ENCODE results near the gene INPP5D. TPM values are rescaled to one million over a fixed set of nuclear protein-coding genes. Genes with fewer than 3 reads are reported as not detected.

INPP5D gene
- total and polyA plus RNA-seq, 2 of the 8 experiments (the other 6 are each of a cell fraction or from before 2014, with no cell fraction given) = 4.5 to 7.1 TPM

GRCh38 chr2:233241803-233242202 is 181.7 kb downstream of the INPP5D start:
- Histone ChIP-seq H4K8ac (ENCODE audit: extremely low read depth, insufficient read depth, low read length) (no peak overlapping the region), H3K4me1 (replicated peaks in 1 of 4; ENCODE audit: control insufficient read depth in 3 of 4, insufficient read depth in 4 of 4, low read length in 3 of 4) (no peaks in the 10 kb centered on the region), H2BK15ac (ENCODE audit: low read length) (no peak overlapping the region), H3K79me2 (ENCODE audit: control insufficient read depth in 1 of 2, insufficient read depth in 2 of 2, low read length in 2 of 2) (no peaks in the 10 kb centered on the region), H2BK5ac (ENCODE audit: low read depth, low read length) (no peak overlapping the region), H3K79me1 (ENCODE audit: low read depth, low read length) (no peaks in the 10 kb centered on the region), H3K4me2 (ENCODE audit: insufficient read depth in 1 of 2, low read depth in 2 of 2, low read length in 2 of 2) (no peak overlapping the region), H3K14ac (ENCODE audit: insufficient read length) (no peak overlapping the region), H3K23ac (ENCODE audit: insufficient read length) (no peak overlapping the region), H3K9ac (replicated peaks in 1 of 4; ENCODE audit: extremely low read depth in 1 of 4, low read depth in 3 of 4, low read length in 3 of 4) (no peak overlapping the region), H3K23me2 (ENCODE audit: low read depth, low read length) (no peaks in the 10 kb centered on the region), H3K4ac (replicated peaks; ENCODE audit: insufficient read length, low read depth, low read length) (no peak overlapping the region), H3K27me3 (replicated peaks in 1 of 4; ENCODE audit: control insufficient read depth in 3 of 4, extremely low read depth in 1 of 4, insufficient read depth in 3 of 4, low read length in 3 of 4) (no peaks in the 10 kb centered on the region), H2BK12ac (ENCODE audit: low read depth, low read length) (no peak overlapping the region), H3K4me3 (ENCODE audit: extremely low read depth in 1 of 4, insufficient read depth in 2 of 4, low read depth in 3 of 4, low read length in 4 of 4) (no peak overlapping the region), H3K56ac (replicated peaks; ENCODE audit: insufficient read length, low read depth, low read length) (no peak overlapping the region), H2BK20ac (ENCODE audit: low read length) (no peak overlapping the region), H2BK120ac (replicated peaks; ENCODE audit: low read depth, low read length) (no peak overlapping the region), H3K27ac (ENCODE audit: low read depth, low read length) (no peak overlapping the region), H3K9me3 (ENCODE audit: insufficient read depth in 2 of 2, low read depth in 1 of 2, low read length in 1 of 2) (no peaks in the 10 kb centered on the region), H4K91ac (replicated peaks; ENCODE audit: insufficient read length, low read length) (no peak overlapping the region), H4K5ac (ENCODE audit: insufficient read length, low read depth, low read length) (no peak overlapping the region), H3K36me3 (ENCODE audit: control insufficient read depth in 2 of 4, insufficient read depth in 4 of 4, low read length in 3 of 4) (no peaks in the 10 kb centered on the region), H2AFZ (ENCODE audit: low read length) (no peak overlapping the region), H2AK5ac (ENCODE audit: low read depth, low read length) (no peak overlapping the region), H3K18ac (ENCODE audit: extremely low read depth, low read length) (no peak overlapping the region), H4K20me1 (replicated peaks in 1 of 2; ENCODE audit: control insufficient read depth in 1 of 2, insufficient read depth in 2 of 2, low read length in 2 of 2) (no peaks in the 10 kb centered on the region)
- ChIA-PET POLR2A (ENCODE audit: partially characterized antibody) (no interaction called here), CTCF (ENCODE audit: partially characterized antibody) (interaction anchor here (0.6 to 2.2 kb wide), 4 partner anchors 10 to 373 kb away, joined by 3 to 7 read pairs (median 4); no protein-coding TSS in a partner anchor)
- 79% methylated on average over 3 of the region's 3 CpGs; no CpG with 5 or more reads in 1 of the 2 experiments for WGBS, 2 experiments (ENCODE audit: extremely low coverage in 1 of 2, insufficient coverage in 1 of 2, insufficient read length in 1 of 2, insufficient replicate concordance in 2 of 2, low coverage in 1 of 2, low lambda C conversion rate in 2 of 2, missing lambda C conversion rate in 1 of 2)
- DNase-seq (ENCODE audit: low read depth in 1 of 2, low spot score in 2 of 2) (no peak), FAIRE-seq (no peak)
- TF ChIP-seq CBX5 (IDR thresholded peaks at IDR 0.05; ENCODE audit: low read depth, low read length) = no peak
- TF ChIP-seq BCL11A (IDR thresholded peaks at IDR 0.05; ENCODE audit: low read depth in 2 of 2, low read length in 2 of 2) = no peak
- TF ChIP-seq, protein P1, sequence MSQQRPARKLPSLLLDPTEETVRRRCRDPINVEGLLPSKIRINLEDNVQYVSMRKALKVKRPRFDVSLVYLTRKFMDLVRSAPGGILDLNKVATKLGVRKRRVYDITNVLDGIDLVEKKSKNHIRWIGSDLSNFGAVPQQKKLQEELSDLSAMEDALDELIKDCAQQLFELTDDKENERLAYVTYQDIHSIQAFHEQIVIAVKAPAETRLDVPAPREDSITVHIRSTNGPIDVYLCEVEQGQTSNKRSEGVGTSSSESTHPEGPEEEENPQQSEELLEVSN (IDR thresholded peaks at IDR 0.05) = no peak
- TF ChIP-seq ATF2 (IDR thresholded peaks at IDR 0.05; ENCODE audit: low read length) = no peak
- TF ChIP-seq RBBP5 (IDR thresholded peaks at IDR 0.05; ENCODE audit: borderline replicate concordance, low read depth, low read length) = no peak
- TF ChIP-seq SAP30 (IDR thresholded peaks at IDR 0.05; ENCODE audit: insufficient read depth, insufficient replicate concordance, low read length) = no peak
- no peak for TF ChIP-seq SIRT6 (IDR thresholded peaks at IDR 0.05; ENCODE audit: low read length)
- TF ChIP-seq CTBP2 (IDR thresholded peaks at IDR 0.05; ENCODE audit: borderline replicate concordance, insufficient read depth, insufficient read length, low read length) = no peak
- TF ChIP-seq TAF1 (IDR thresholded peaks at IDR 0.05; ENCODE audit: low read depth, low read length) = no peak
- TF ChIP-seq SP2 (IDR thresholded peaks at IDR 0.05; ENCODE audit: low read length) = no peak
- TF ChIP-seq, protein P2, sequence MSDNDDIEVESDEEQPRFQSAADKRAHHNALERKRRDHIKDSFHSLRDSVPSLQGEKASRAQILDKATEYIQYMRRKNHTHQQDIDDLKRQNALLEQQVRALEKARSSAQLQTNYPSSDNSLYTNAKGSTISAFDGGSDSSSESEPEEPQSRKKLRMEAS (IDR thresholded peaks at IDR 0.05) = no peak

Measured in H1 (cell line).